ENCODE data around the gene BASP1.

DNA sequence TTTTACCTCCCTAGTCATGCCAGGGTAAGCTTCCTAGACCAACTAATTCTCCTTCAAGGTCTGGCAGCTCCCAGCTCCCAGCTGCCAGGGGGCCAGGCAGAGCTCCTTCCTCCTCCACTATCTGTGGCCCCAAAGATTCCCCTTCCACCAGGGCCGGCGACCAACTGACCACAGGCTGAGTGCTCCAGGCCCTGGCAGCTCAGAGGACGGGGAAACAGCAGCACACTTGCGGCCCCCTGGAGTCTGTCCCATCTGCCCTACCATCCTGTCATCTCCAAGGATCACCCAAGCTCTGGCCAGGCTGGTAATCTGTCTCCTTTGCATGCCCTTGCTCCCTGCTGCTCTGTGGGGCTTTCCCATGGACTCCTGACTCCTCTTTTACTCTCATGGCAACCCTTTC is 31.2 kb upstream of the BASP1 start:
- TF ChIP-seq CTCF (conservative IDR thresholded peaks at IDR 0.05) (no peak), ZFX (IDR thresholded peaks at IDR 0.05) (no peak)

Data from C4-2B (cell line).